HFFc6 (cell line): ENCODE results near the gene GIT2. TPM values are rescaled to one million over a fixed set of nuclear protein-coding genes. Genes with fewer than 3 reads are reported as not detected.

Experiments
- DNase-seq: peaks from one replicate; pipeline ENCODE4 v3.0.0-alpha.2; 2018
- H3K27ac Mint-ChIP-seq: 2 replicates; pipeline ENCODE4 v1.8.0; 2020; ENCODE audit warnings: mild to moderate bottlenecking, mixed read lengths
- H3K27me3 Mint-ChIP-seq: 2 replicates; pipeline ENCODE4 v1.8.0; 2021; ENCODE audit warnings: mild to moderate bottlenecking, moderate library complexity, mixed read lengths; ENCODE audit not compliant: insufficient read depth
- H3K36me3 Mint-ChIP-seq: 2 replicates; pipeline ENCODE4 v1.8.0; 2021; ENCODE audit warnings: low read depth, mixed read lengths
- H3K4me1 Mint-ChIP-seq: 2 replicates; pipeline ENCODE4 v1.8.0; 2020; ENCODE audit warnings: low read depth, mixed read lengths
- H3K4me3 Mint-ChIP-seq: 2 replicates; pipeline ENCODE4 v1.8.0; 2020; ENCODE audit warnings: mild to moderate bottlenecking, moderate library complexity, mixed read lengths
- H3K9me3 Mint-ChIP-seq: 2 replicates; pipeline ENCODE4 v1.8.0; 2020; ENCODE audit warnings: mild to moderate bottlenecking, mixed read lengths
- CTCF ChIP-seq: fragments of 200-600 bp; sonication (generic); IDR thresholded peaks from 2 replicates; pipeline ENCODE4 v1.5.0; 2021; ENCODE audit warnings: antibody characterized with exemption, mild to moderate bottlenecking
- total RNA-seq, 6 experiments: library from RNA; stranded (reverse); fragmentation: NEBNext Ultra II Directional; extraction: Animal tissue kit (Norgen Biotek cat#: 25700); gene quantifications; 2 replicates in 1 of 6; 3 replicates in 5 of 6; pipeline ENCODE4 v1.2.3, GENCODE V29; 2021

Gene GIT2
- total RNA-seq, 6 experiments from 2014 or later, result 56.9 to 68.8 (median 64.9) TPM

- peak; percentile 43 for DNase-seq
- Mint-ChIP-seq H3K27me3 (no peaks in the 10 kb centered on the region; the same call in 1 of the 2 replicates), H3K36me3 (peaks cover 42% of the 10 kb centered on the region), H3K9me3 (no peaks in the 10 kb centered on the region), H3K27ac (no peak overlapping the region), H3K4me1 (no peaks in the 10 kb centered on the region; the same call in 1 of the 2 replicates), H3K4me3 (no peak overlapping the region)
- peak; percentile 70 for TF ChIP-seq CTCF
These were observed 85.2 kb downstream of the GIT2 start for GRCh38 chr12:109910969-109911348.

- no peaks in the 10 kb centered on the region for H3K9me3 Mint-ChIP-seq
- no peak for DNase-seq
- H3K4me3 Mint-ChIP-seq, result no peak overlapping the region
- no peaks in the 10 kb centered on the region; the same call in 1 of the 2 replicates for H3K4me1 Mint-ChIP-seq
- no peak overlapping the region for H3K27ac Mint-ChIP-seq
- H3K36me3 Mint-ChIP-seq, result peaks cover 46% of the 10 kb centered on the region
- no peak for TF ChIP-seq CTCF
- no peaks in the 10 kb centered on the region; the same call in 1 of the 2 replicates for H3K27me3 Mint-ChIP-seq
These were observed 85.8 kb downstream of the GIT2 start for GRCh38 chr12:109910254-109910968.

- no peak for DNase-seq
- peaks cover 44% of the 10 kb centered on the region for H3K36me3 Mint-ChIP-seq
- peaks cover 15% of the 10 kb centered on the region for H3K4me1 Mint-ChIP-seq
- no peaks in the 10 kb centered on the region for H3K9me3 Mint-ChIP-seq
- TF ChIP-seq CTCF, result no peak
- no peak overlapping the region for H3K27ac Mint-ChIP-seq
- no peak overlapping the region for H3K4me3 Mint-ChIP-seq
- no peaks in the 10 kb centered on the region for H3K27me3 Mint-ChIP-seq
These were observed 90.9 kb downstream of the GIT2 start for GRCh38 chr12:109905301-109905700.

- Mint-ChIP-seq H3K4me3 (no peak overlapping the region), H3K27me3 (no peaks in the 10 kb centered on the region), H3K36me3 (peaks cover 32% of the 10 kb centered on the region), H3K27ac (no peak overlapping the region), H3K4me1 (peaks cover 29% of the 10 kb centered on the region), H3K9me3 (no peaks in the 10 kb centered on the region)
- no peak for DNase-seq
- TF ChIP-seq CTCF, result no peak
These were observed 93.2 kb downstream of the GIT2 start for GRCh38 chr12:109902891-109903418.

GRCh38 chr12:109900752-109901580 is 95.2 kb downstream of the GIT2 start:
- DNase-seq, result no peak
- Mint-ChIP-seq H3K4me1 (peaks cover 29% of the 10 kb centered on the region), H3K4me3 (peak overlapping the region; percentile 90), H3K27me3 (no peaks in the 10 kb centered on the region), H3K9me3 (no peaks in the 10 kb centered on the region), H3K36me3 (peaks cover 16% of the 10 kb centered on the region), H3K27ac (peak overlapping the region; percentile 95)
- no peak for TF ChIP-seq CTCF
